ENCODE data around the gene UBAC2. TPM values are rescaled to one million over a fixed set of nuclear protein-coding genes. Genes with fewer than 3 reads are reported as not detected.

Gene UBAC2
- total and polyA plus RNA-seq, 2 of the 8 experiments (the other 6 are each of a cell fraction or from before 2014, with no cell fraction given) = 75.9 to 76.9 TPM

DNA sequence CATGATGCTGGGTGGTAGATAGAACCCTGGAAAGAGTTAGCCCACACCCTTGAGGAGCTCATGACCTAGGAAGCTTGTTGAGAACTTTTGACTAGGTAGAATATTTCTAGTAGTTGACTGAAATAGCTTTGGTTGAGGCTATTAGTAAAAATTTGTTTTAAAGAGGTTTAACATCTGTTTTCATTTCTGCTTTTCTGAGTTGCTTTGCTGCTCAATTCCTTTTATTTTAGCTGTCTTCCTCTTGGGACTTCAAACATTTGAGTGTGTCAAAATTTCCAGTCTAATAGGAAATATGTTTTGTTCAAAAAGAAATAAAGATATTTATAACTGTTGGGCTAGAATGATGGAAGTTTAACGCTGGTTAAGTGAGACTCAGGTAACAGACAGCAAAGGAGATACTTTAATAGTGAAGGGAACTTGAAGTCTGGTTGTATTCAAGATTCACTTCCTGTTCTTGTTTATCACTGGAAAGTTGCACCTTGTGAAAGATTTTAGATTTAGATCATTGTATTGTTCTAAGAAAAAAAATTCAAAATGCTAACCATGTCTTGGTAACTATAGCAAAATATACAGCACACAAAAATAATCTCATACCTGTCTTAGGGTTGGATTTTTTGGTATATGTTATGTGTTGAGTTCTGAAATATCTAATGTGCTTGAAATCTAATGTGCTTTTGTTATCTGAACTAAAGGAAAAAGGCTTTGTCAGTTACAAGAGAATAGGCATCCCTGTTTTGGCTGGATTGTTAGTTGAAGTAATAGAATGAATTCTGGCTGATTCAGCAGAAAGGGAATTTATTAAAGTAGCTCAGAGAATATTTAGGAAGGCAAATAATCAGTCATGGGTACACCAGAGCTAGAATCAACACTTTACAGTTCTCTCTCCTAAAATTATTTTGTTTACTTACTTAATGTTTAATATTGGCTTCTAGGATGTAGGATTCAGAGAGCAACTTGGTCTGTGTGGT is 81.9 kb downstream of the UBAC2 start (continued):
- TF ChIP-seq, protein P1, sequence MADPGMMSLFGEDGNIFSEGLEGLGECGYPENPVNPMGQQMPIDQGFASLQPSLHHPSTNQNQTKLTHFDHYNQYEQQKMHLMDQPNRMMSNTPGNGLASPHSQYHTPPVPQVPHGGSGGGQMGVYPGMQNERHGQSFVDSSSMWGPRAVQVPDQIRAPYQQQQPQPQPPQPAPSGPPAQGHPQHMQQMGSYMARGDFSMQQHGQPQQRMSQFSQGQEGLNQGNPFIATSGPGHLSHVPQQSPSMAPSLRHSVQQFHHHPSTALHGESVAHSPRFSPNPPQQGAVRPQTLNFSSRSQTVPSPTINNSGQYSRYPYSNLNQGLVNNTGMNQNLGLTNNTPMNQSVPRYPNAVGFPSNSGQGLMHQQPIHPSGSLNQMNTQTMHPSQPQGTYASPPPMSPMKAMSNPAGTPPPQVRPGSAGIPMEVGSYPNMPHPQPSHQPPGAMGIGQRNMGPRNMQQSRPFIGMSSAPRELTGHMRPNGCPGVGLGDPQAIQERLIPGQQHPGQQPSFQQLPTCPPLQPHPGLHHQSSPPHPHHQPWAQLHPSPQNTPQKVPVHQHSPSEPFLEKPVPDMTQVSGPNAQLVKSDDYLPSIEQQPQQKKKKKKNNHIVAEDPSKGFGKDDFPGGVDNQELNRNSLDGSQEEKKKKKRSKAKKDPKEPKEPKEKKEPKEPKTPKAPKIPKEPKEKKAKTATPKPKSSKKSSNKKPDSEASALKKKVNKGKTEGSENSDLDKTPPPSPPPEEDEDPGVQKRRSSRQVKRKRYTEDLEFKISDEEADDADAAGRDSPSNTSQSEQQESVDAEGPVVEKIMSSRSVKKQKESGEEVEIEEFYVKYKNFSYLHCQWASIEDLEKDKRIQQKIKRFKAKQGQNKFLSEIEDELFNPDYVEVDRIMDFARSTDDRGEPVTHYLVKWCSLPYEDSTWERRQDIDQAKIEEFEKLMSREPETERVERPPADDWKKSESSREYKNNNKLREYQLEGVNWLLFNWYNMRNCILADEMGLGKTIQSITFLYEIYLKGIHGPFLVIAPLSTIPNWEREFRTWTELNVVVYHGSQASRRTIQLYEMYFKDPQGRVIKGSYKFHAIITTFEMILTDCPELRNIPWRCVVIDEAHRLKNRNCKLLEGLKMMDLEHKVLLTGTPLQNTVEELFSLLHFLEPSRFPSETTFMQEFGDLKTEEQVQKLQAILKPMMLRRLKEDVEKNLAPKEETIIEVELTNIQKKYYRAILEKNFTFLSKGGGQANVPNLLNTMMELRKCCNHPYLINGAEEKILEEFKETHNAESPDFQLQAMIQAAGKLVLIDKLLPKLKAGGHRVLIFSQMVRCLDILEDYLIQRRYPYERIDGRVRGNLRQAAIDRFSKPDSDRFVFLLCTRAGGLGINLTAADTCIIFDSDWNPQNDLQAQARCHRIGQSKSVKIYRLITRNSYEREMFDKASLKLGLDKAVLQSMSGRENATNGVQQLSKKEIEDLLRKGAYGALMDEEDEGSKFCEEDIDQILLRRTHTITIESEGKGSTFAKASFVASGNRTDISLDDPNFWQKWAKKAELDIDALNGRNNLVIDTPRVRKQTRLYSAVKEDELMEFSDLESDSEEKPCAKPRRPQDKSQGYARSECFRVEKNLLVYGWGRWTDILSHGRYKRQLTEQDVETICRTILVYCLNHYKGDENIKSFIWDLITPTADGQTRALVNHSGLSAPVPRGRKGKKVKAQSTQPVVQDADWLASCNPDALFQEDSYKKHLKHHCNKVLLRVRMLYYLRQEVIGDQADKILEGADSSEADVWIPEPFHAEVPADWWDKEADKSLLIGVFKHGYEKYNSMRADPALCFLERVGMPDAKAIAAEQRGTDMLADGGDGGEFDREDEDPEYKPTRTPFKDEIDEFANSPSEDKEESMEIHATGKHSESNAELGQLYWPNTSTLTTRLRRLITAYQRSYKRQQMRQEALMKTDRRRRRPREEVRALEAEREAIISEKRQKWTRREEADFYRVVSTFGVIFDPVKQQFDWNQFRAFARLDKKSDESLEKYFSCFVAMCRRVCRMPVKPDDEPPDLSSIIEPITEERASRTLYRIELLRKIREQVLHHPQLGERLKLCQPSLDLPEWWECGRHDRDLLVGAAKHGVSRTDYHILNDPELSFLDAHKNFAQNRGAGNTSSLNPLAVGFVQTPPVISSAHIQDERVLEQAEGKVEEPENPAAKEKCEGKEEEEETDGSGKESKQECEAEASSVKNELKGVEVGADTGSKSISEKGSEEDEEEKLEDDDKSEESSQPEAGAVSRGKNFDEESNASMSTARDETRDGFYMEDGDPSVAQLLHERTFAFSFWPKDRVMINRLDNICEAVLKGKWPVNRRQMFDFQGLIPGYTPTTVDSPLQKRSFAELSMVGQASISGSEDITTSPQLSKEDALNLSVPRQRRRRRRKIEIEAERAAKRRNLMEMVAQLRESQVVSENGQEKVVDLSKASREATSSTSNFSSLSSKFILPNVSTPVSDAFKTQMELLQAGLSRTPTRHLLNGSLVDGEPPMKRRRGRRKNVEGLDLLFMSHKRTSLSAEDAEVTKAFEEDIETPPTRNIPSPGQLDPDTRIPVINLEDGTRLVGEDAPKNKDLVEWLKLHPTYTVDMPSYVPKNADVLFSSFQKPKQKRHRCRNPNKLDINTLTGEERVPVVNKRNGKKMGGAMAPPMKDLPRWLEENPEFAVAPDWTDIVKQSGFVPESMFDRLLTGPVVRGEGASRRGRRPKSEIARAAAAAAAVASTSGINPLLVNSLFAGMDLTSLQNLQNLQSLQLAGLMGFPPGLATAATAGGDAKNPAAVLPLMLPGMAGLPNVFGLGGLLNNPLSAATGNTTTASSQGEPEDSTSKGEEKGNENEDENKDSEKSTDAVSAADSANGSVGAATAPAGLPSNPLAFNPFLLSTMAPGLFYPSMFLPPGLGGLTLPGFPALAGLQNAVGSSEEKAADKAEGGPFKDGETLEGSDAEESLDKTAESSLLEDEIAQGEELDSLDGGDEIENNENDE (IDR thresholded peaks at IDR 0.05; ENCODE audit: insufficient replicate concordance, low read length) = no peak
- TF ChIP-seq BRCA1 (IDR thresholded peaks at IDR 0.05; ENCODE audit: low read depth, low read length) = no peak
- no peak for TF ChIP-seq GABPA (IDR thresholded peaks at IDR 0.05; ENCODE audit: borderline replicate concordance, insufficient read depth, low read length)
- no peak for TF ChIP-seq CEBPB (IDR thresholded peaks at IDR 0.05; ENCODE audit: low read depth, low read length)
- no peak for TF ChIP-seq POLR2A (IDR thresholded peaks at IDR 0.05; ENCODE audit: control extremely low read depth in 1 of 2, low read depth in 2 of 2, low read length in 2 of 2)
